ENCODE results near the gene USHBP1.
"Not testable (repeated sequence)": the region's sequence is repeated elsewhere in the genome, so short reads cannot be mapped to it uniquely, and the experiment has no call there.

DNA sequence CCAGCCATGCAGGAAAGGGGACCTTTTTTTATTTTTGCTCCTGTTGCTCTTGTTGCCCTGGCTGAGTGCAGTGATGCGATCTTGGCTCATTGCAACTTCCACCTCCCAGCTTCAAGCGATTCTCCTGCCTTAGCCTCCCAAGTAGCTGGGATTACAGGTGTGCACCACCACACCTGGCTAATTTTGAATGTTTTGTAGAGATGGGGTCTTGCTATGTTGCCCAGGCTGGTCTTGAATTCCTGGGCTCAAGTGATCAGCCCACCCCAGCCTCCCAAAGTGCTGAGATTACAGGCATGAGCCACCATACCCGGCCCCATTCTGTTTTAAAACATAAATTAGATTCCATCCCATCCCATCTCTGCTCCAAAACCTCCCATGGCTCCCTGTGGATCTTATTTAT, 10.3 kb upstream of the USHBP1 start:
- TF ChIP-seq, protein P1, sequence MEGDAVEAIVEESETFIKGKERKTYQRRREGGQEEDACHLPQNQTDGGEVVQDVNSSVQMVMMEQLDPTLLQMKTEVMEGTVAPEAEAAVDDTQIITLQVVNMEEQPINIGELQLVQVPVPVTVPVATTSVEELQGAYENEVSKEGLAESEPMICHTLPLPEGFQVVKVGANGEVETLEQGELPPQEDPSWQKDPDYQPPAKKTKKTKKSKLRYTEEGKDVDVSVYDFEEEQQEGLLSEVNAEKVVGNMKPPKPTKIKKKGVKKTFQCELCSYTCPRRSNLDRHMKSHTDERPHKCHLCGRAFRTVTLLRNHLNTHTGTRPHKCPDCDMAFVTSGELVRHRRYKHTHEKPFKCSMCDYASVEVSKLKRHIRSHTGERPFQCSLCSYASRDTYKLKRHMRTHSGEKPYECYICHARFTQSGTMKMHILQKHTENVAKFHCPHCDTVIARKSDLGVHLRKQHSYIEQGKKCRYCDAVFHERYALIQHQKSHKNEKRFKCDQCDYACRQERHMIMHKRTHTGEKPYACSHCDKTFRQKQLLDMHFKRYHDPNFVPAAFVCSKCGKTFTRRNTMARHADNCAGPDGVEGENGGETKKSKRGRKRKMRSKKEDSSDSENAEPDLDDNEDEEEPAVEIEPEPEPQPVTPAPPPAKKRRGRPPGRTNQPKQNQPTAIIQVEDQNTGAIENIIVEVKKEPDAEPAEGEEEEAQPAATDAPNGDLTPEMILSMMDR (IDR thresholded peaks at IDR 0.05) = not testable (repeated sequence)
- TF ChIP-seq POLR2AphosphoS5 (IDR thresholded peaks at IDR 0.05; ENCODE audit: low read depth, low read length); SIN3A (IDR thresholded peaks at IDR 0.05; ENCODE audit: borderline replicate concordance, insufficient read depth, low read depth, low read length): not testable (repeated sequence)
